Measurements from ENCODE around the gene MEF2C.

The MEF2C gene

DNA sequence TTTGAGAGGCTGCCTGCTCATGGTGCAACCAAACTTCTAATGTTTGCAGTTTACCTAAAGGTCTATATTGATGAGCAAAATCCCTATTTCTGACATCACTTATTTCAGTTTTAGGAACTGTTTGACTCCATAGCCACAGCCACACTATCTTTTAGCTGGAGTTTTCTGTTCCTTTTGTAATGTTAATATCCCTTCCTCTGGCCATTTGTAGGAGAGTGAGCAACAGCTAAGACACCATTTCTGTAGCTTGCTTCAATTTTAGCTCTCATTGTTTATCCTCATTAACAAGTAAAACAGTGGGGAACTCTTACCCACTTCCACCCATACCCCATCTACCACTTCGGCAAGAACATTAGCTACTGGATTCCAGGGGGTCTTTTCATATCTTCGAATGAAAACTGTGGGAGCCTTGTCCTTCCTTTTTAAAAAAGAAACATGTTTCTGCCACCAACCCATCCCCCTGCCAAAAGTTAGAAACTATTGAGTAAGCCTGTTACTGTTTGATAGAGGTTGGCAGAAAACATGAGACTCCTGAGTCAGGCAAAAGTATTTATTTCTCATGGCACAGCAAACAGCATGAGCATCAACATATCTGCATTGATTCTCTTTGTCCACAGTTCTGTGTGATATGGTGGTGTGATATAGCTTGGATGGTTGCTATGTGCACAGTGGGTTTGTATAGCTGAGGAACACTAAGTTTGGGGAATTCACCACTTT is 174.1 kb downstream of the MEF2C start:
- no peak for DNase-seq

DNA sequence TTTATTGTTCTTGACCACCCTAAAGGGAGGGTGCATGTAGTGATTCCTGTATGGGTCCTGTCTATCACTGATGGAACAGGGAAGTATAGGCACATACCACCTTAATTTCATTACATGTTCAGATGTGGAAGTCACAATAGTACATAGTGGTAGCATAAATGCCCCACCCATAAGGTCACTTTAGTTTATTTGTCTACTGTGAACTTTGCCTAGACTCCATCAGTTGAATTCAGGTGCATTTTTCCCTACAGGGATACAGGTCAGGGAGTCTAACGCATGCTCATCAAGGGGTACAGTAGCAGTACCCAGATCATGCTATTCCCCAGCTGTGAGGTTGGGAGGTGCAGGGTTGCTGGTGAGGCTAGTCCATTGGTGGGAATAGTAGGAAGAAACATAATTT is 175.0 kb downstream of the MEF2C start:
- DNase-seq, result no peak

DNA sequence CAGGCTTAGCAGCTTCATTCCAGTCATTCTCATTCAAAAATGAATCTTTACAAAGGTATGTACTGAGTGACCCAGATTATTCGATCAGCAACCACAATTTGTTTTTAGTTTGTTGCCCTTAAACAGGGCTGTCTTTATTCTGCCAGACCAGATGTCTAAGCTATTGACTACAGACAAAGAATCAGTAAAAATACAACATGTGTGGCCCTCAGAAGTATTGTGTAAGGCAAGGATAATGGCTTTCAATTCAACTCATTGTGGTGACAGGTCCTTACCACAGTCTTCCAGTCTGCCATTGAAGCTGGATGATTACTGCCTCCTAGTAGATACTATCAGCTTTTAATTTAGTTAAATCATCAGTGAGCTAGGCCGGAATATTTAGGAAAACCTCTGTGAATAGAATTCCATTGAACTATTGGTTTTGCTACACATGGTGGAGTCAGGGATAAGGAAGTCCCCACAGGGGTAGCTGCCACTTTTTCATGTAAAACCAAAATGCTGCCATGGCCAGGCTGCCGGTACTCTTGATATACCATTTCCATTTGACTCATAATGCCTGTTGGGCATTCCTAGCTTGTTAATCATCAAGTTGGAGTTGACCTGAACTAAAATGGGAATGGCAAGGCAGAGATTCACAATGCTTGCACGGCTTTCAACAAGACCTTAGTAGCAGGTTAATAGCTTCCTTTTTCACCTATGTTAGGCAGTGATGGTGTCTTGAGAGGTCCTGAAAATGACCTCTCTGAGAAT is 175.6 kb downstream of the MEF2C start:
- no peak for DNase-seq

DNA sequence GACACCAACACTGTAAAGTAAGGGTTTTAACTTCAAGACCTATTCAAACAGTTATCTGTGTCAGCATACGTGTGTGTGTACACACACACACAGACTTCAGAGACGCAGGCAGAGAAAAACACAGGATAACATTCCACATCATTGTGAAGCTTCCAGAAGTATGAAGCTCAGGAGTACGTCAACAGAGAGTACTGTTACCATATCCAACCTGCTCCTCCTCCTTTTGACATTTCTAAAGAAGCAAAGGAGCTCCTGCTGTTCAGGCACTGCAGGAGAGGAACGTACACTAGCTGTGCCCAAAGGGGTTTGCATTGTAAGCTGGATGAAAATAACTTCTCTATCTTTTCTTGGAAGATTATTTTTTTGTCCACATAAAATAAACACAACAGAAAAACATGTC is 180.7 kb downstream of the MEF2C start:
- no peak for DNase-seq

DNA sequence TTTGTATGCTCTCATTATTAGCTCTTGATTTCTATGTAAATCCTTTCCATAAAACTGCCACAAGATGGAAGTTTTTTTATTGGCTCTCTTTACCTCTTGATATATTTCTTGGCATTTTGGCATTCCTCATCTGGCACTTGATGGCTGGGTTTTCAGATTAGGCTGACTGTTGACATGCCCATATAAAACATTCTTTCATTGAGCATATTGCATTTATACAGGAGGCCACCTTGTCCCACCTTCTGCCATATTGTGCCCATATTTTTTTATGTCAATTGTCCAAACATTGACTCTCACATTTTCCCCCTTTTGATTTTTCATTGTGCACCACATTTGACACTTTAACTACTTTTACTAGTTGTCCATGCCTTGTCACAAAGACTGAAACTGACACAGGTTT is 182.9 kb downstream of the MEF2C start:
- no peak for DNase-seq

DNA sequence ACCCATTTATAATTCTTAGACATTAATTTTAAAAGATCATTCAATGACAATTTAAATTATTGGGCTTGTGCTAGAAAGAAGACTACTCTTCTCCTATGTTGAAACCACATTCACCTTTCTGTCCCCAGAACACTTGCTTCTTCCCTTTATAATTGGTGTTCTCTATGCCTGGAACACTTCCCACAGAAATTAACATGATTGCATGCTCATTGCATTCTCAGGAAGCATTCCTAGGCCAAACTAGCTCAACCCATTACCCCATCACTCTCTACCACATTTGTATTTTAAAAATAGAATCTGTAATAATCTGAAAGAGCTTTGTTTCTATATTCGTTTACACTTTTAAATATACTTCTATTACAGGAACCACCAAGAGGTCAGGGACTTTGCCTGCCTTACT is 184.7 kb downstream of the MEF2C start:
- no peak for DNase-seq

DNA sequence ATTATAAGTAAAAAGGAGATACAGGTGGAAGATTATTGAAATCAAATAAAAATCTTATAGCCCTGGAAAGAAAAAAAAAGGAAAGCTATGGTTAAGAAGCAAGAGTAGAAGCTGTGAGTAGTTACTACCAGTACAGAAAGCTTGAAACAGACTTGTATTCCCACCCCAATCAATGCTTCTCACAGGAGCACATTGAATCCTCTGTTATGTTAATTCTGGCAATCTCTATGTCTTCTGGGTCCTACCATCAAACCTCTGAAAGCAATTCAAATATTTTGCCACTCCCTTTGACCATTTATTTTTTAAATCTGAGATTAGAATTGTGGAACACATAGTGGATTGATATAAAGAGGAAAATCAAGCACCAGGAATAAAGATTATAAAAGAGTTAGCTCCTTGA is 186.5 kb downstream of the MEF2C start:
- DNase-seq, result no peak

DNA sequence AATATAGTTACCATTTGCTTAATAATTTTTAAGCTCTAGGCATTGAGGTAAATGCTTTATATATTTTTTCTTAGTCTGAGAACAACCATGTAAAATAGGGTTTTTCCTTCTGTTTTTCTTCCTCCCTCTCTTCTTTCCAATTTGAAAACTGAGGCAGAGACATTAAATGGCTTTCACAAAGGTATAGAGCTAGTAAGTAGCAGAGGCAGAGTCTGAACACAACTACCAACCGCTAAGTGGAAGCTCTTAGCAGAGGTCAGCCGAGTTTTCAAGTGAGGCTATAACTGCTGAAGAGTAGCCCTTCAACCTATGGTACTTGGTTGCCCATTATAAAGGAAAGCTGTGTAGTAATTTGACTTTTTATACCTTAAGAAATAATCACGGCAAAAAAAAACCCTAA is 187.1 kb downstream of the MEF2C start:
- no peak for DNase-seq

DNA sequence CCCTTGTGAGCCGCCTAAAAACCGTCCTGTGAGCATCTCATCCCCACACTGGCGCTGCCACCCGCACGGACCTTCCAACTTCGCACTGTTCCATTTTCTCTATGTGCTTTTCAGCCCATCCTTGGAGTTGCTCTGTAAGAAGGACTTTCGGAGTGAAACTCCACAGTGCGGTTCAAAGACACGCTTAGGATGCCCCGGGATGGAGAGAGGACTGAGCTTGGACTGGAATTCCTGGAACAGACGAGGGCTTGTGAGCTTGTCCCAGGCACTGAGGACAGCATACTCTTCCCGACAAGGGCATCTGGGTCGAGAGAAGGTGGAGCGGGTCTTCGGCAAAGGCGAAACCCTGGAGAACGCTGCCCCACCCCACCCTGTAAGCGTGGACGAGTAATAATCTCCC is 187.8 kb downstream of the MEF2C start:
- DNase-seq, result no peak

DNA sequence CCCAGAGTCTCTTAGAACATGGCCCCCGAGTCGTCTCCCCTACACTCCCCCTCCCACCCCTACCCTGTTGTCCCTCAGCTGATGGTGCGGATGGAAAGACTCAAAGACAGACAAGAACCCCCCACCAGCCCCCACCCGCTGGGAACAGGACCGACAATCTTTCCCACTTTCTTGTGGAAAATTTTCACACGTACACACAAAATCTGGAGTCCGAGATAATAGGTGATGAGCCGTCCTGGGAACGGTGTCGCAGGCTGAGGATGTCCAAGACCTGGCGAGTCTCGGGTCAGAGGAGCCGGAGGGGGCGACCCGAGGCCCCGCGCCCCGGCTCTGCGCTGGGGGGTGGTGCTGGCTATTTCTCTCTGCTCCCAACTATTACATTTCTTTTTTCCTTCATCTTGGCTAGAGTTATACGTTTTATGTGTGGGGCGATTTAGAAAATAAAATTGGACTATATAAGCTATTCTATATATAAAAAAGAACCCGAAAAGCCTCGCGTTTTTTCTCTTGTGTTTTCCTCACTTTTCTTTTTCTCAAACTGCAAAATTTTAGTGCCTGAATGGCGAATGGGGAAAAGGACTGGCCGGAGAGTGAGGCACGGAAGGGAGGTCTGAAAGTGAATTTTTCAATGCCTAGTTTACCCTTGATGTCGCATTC is 188.8 kb downstream of the MEF2C start:
- DNase-seq, result no peak

DNA sequence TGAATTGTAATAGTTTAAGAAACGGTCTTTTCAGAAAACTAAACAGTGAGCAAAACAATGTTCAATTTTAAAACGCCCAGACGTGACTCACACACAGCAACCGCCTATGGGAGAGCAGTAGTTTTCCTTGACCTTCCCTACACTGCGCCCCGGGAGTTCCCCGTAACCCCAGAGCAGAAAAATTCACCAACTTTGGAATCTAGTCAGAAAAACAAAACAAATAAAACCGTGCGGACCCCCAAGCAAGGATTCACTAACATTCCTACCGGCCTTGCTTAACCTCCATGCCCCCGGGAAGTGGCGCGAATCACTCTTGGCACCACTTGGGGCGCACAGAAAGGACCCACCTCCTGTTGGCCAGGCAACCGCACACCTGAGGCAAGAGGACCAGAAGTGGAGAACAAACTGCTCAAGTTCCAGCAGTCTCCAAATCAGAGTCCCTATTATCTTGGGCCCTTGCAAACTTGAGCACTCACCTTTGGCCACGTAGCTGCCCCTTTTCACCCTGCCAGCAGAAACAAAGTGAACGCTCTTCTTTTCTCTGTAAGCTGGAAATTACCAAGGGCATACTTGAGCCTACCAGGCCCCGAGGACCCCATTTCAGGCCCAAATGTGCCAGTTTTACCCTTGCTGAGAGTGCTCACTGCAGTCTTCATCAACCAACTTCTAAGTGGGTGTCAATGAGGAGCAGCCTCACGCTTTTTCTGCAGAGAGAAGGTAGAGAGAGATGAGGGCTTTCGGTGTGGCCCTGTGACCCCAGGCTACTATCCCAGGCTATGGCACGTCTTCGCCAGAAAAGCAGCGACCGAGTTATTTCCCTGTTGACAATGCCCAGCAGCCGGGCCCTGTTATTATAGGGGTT is 189.7 kb downstream of the MEF2C start:
- no peak for DNase-seq

DNA sequence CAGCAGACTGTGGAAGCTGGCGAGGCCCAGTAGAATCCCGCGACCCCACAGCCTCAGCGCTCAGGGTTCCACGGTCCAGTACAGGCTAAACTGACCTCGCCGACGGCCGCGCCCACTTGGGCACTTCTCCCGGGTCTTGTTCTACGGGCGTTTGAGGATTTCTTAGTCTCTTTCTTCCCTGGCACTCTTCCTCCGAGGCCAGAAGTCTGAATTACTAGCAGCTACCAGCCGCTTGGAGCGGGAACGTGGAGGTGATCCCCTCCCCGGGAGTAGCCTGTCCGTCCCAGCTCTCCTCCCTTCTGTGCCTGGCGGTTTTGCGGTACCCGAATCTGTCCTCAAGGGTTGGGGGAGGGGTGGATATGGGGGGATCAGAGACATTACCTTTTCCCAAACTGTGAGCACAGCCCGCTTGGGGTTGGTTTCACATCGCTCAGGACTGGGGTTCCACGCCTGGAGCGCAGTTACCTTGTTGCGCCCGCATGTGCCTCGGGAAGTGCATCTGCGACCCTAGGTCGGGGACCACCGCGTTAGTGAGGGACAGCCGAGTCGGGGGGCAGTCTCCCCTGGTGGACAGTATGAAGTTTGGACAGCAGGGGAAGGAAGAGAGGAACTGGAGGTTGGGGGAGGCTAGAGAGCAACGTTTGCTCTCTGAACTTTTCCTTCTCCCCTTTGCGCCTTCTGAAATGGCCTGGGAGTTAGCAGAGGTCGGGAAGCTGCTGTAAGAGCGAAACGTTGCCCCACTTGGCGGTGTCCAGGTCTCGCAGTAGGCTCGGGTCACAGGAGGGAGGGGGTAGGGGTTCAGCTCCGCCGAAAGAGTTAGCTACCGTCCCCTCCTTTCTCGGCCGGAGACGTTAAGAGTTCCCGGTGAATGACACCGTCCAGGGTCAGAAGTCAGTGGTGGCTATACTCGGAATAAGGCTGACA is 190.8 kb downstream of the MEF2C start:
- DNase-seq, result no peak

DNA sequence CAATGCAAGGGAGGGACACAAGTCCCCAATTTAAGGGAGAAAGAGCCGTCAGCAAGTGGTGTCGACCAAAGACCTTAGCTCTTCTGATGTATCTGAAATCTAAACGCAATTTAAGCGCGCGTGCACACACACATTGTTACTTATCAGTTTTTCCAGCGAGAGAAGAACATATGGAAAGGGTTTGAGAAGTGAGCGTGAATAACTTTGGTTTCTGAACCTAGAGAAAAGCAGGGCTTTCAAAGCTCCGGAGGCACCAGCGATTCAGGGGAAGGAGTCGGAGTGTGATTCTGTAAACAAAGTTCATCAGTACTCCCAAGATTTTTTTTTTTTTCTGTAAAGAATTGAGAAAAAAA is 191.8 kb downstream of the MEF2C start:
- no peak for DNase-seq

DNA sequence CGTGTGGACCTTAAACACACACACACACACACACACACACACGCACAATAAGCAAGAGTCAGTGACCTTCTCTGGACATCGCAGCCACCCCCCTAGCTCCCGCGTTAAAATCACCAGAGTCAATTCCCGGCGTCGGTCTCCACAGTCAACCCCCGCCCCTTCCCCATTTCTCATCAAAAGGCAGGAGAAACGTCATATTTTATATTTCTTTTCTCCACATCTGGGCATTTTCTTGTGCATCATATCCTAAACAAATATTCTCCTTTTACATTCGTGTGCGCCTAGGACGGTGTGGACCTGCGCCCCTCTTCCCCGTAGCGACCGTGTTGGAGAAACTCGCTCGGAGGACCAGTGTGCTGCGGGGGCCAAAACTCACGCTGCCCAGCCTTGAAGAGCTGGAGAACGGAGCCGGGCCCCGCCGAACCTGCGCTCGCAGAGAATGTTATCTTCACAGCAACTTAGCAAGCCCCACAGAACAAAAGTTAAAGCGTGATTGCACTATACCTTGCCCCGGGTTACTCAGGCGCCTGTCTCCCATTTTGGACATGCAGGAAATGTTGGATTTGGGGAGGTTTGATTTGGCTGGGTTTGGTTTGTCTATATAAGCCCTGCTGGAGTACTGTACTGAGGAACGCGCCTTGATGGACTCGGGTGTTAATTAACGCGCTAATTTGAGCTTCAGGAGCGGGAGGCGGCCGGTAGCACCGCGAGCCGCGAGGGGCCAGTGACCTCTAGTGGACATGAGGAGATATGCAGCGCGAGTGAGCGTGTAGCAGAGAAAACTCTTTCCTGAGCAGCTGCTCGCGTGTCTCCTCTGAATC is 192.4 kb downstream of the MEF2C start:
- DNase-seq, result peak in 4 of 5 experiments; percentile 26 to 74 (median 44)

DNA sequence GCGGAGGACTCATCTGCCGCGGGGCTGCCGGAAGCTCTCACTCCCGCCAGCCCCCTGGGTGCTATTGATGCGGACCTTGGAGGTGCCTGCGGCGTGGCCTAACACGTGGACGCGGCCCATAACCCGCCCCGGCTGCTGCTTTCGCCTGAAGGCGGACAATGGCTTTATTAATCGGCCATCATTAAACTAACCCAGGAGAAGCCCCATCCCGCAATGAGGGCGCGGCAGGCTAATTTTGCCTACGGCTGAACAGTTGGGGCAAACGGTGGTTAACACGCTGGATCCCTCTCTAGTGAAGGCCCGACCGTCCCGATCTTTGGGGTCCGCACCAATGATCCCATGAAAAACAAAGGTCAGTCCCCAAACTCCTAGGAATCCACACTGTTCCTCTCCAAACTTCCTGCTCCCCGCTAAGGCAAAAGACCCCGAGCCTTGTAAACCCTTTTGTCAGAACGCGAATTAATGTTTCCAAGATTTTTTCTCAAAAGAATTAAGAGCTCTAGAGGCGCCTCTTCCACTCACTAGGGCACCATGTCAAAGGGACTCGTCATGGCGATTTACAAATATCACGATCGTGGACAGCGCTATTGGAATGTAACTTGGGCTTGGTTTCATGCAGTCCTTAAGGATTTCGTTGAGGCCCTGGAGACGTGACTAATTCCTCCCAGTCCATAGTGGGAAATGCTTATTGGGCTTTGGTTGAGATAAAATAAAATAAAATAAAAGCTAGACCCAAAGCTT is 193.1 kb downstream of the MEF2C start:
- DNase-seq, result no peak

DNA sequence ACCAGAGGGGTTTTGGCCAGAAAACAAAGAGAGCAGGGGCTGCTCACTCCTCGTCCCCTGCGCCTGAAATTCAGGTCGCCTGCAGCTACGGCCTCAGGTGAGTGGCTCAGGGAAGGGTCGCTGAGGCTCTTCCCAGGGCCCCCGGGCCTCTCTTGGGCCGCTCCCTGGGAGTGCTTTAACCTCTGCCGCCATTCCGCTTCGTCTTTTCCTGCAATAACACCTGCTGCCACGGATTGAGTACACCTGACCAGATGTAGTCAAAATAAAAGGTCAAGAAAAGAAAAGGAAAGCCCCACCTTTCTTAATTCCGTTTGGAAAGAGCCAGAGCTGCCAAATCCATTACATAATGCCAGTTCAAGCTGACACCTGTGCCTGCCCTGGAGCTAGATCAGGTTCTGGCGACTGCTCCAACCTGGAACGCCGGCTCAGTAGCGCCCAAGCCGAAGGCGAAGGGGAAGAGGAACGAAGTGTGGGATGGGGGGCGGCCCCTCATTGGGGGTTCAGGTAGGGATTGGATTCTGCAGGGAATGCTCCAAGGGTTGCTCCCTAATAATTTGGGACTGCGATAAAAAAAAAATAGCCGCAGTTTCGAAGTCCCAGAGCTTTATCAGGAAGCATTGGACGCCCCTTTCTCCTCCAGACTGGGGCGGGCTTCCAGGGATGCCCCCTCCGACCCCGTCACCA is 193.9 kb downstream of the MEF2C start:
- no peak for DNase-seq

DNA sequence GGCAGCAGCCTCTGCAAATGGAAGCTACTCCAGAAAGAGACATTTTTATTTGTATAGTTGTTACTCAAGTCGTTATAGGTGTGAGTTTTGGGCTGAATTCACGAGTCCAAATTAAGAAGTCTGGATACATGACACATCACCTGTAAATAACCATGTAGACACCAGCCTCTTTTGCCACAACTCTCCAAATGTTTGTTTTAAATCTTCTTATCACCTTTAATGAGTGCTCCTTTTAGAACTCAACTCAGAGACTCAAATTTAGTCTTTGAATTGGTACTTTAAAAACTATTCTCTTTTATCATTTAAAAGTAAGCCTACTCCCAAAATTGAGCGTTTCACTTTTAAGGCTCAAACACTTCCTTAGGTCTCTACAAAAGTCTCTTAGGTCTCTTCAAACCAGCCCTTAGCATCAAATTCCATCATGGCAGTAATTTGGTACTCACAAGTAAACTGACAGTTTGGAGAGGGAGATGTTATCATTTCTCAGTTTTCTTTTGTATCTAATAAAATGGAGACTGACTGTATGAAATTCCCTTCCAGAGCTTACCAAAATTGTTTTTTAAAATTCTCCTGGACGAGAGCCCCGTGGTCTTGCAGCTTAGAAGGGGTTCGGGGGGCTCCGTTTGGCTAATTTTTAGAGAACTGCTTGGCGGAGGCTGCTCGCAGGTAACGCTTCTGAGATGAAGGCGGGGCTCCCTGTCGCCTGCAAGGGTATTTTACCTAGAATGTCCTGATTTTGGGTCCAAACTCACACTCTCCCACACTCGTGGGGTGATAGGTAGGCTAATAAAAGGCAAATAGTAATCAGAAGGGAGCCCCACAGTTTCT is 194.6 kb downstream of the MEF2C start:
- DNase-seq, result no peak

DNA sequence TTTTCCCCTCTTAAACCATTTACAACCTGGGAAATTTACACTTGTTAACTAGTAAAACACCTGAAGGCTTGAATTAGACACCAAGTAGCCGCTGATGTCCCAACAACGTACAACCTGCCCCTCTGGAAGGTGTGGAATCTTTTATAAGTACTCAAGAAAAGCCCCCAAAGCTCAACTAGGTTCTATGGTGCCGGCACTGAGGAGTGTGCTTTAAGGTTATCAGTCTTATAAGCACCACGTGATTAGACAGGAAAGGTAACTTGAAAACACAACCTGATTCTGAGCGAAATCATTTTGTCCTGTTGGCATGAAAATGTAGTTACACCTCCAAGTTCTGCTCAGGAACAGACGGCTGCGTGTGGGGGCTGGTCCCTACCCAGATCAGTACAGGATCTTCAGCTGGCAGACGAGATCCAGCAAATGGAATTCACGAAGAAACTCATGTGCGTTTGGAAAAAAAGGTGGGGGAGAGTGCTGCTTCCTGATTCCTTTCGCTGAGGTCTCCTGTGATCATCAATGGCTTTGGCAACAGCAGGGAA is 195.5 kb downstream of the MEF2C start:
- no peak for DNase-seq

Measured in T-helper 2 cell (primary cell).